HEK293 (cell line): Measurements from ENCODE around the gene RAP1GAP.

Experiments used
- CTCF ChIP-seq: fragments of 450-650 bp; formaldehyde crosslinking; IDR thresholded peaks from 2 replicates; pipeline ENCODE4 v1.5.1; 2016; ENCODE audit warnings: missing biosample characterization, missing genetic modification characterization
- IKZF3 ChIP-seq: fragments of 450-650 bp; IDR thresholded peaks from 2 replicates; pipeline ENCODE4 v1.5.0; 2018; ENCODE audit warnings: missing biosample characterization, mild to moderate bottlenecking, missing genetic modification characterization, moderate library complexity
- KLF1 ChIP-seq: fragments of 450-650 bp; formaldehyde crosslinking; IDR thresholded peaks from 2 replicates; pipeline ENCODE4 v1.5.1; 2016; ENCODE audit warnings: missing biosample characterization, missing genetic modification characterization
- KLF8 ChIP-seq: fragments of 450-650 bp; formaldehyde crosslinking; IDR thresholded peaks from 2 replicates; pipeline ENCODE4 v1.5.1; 2016; ENCODE audit warnings: missing biosample characterization, missing genetic modification characterization
- SP3 ChIP-seq: fragments of 450-650 bp; formaldehyde crosslinking; IDR thresholded peaks from 2 replicates; pipeline ENCODE4 v1.5.1; 2016; ENCODE audit warnings: missing biosample characterization, missing genetic modification characterization
- ZBTB1 ChIP-seq: fragments of 450-650 bp; formaldehyde crosslinking; IDR thresholded peaks from 2 replicates; pipeline ENCODE4 v1.5.1; 2016; ENCODE audit warnings: missing biosample characterization, missing genetic modification characterization
- ZBTB21 ChIP-seq: fragments of 450-650 bp; formaldehyde crosslinking; IDR thresholded peaks from 2 replicates; pipeline ENCODE4 v1.5.1; 2017; ENCODE audit warnings: missing biosample characterization, missing genetic modification characterization
- ZBTB7A ChIP-seq: fragments of 450-650 bp; formaldehyde crosslinking; IDR thresholded peaks from 2 replicates; pipeline ENCODE4 v1.5.1; 2016; ENCODE audit warnings: low read depth, missing biosample characterization, missing genetic modification characterization
- ZFP3 ChIP-seq: fragments of 450-650 bp; formaldehyde crosslinking; IDR thresholded peaks from 2 replicates; pipeline ENCODE4 v1.5.1; 2016; ENCODE audit warnings: low read depth, missing biosample characterization, missing genetic modification characterization
- ZIC2 ChIP-seq: fragments of 450-650 bp; formaldehyde crosslinking; IDR thresholded peaks from 2 replicates; pipeline ENCODE4 v1.5.1; 2016; ENCODE audit warnings: missing biosample characterization, missing genetic modification characterization
- ZNF16 ChIP-seq: fragments of 450-650 bp; formaldehyde crosslinking; IDR thresholded peaks from 2 replicates; pipeline ENCODE4 v1.5.1; 2016; ENCODE audit warnings: low read depth, missing biosample characterization, missing genetic modification characterization
- ZNF184 ChIP-seq: fragments of 450-650 bp; IDR thresholded peaks from 2 replicates; pipeline ENCODE4 v1.5.1; 2018; ENCODE audit warnings: missing biosample characterization, mild to moderate bottlenecking, missing genetic modification characterization
- ZNF223 ChIP-seq: fragments of 450-650 bp; formaldehyde crosslinking; IDR thresholded peaks from 2 replicates; pipeline ENCODE4 v1.5.1; 2016; ENCODE audit warnings: missing biosample characterization, missing genetic modification characterization
- ZNF324 ChIP-seq: fragments of 450-650 bp; formaldehyde crosslinking; IDR thresholded peaks from 2 replicates; pipeline ENCODE4 v1.5.1; 2016; ENCODE audit warnings: missing biosample characterization, missing genetic modification characterization
- ZNF341 ChIP-seq: fragments of 450-650 bp; formaldehyde crosslinking; IDR thresholded peaks from 2 replicates; pipeline ENCODE4; 2016; ENCODE audit warnings: low read depth, missing biosample characterization, missing genetic modification characterization
- ZNF394 ChIP-seq: fragments of 450-650 bp; formaldehyde crosslinking; IDR thresholded peaks from 2 replicates; pipeline ENCODE4 v1.5.1; 2016; ENCODE audit warnings: missing biosample characterization, missing genetic modification characterization, mild to moderate bottlenecking, moderate library complexity, borderline replicate concordance
- ZNF423 ChIP-seq: fragments of 450-650 bp; formaldehyde crosslinking; IDR thresholded peaks from 2 replicates; pipeline ENCODE4 v1.5.1; 2016; ENCODE audit warnings: missing biosample characterization, missing genetic modification characterization
- ZNF560 ChIP-seq: fragments of 450-650 bp; formaldehyde crosslinking; IDR thresholded peaks from 2 replicates; pipeline ENCODE4 v1.5.1; 2017; ENCODE audit warnings: missing biosample characterization, missing genetic modification characterization, borderline replicate concordance
- ZNF561 ChIP-seq: fragments of 450-650 bp; IDR thresholded peaks from 2 replicates; pipeline ENCODE4 v1.5.1; 2018; ENCODE audit warnings: missing biosample characterization, missing genetic modification characterization, borderline replicate concordance
- ZNF571 ChIP-seq: fragments of 450-650 bp; formaldehyde crosslinking; IDR thresholded peaks from 2 replicates; pipeline ENCODE4 v1.5.0; 2017; ENCODE audit warnings: missing biosample characterization, missing genetic modification characterization
- ZNF624 ChIP-seq: fragments of 450-650 bp; formaldehyde crosslinking; IDR thresholded peaks from 2 replicates; pipeline ENCODE4 v1.5.1; 2017; ENCODE audit warnings: missing biosample characterization, missing genetic modification characterization
- ZNF654 ChIP-seq: fragments of 450-650 bp; formaldehyde crosslinking; IDR thresholded peaks from 2 replicates; pipeline ENCODE4 v1.5.1; 2016; ENCODE audit warnings: low read depth, missing biosample characterization, missing genetic modification characterization
- ZNF660 ChIP-seq: fragments of 450-650 bp; IDR thresholded peaks from 2 replicates; pipeline ENCODE4 v1.5.1; 2018; ENCODE audit warnings: missing biosample characterization, mild to moderate bottlenecking, missing genetic modification characterization
- ZNF664 ChIP-seq: fragments of 450-650 bp; formaldehyde crosslinking; IDR thresholded peaks from 2 replicates; pipeline ENCODE4 v1.5.1; 2016; ENCODE audit warnings: missing biosample characterization, missing genetic modification characterization
- ZNF692 ChIP-seq: fragments of 450-650 bp; formaldehyde crosslinking; IDR thresholded peaks from 2 replicates; pipeline ENCODE4 v1.5.1; 2016; ENCODE audit warnings: missing biosample characterization, missing genetic modification characterization
- ZSCAN30 ChIP-seq: fragments of 450-650 bp; IDR thresholded peaks from 2 replicates; pipeline ENCODE4 v1.5.1; 2018; ENCODE audit warnings: missing biosample characterization, mild to moderate bottlenecking, missing genetic modification characterization, moderate library complexity
- TF ChIP-seq, protein P1 (sequence below): fragments of 450-650 bp; formaldehyde crosslinking; IDR thresholded peaks from 2 replicates; pipeline ENCODE4 v1.5.1; 2016; ENCODE audit warnings: missing biosample characterization, missing genetic modification characterization
- TF ChIP-seq, protein P2 (sequence below): fragments of 450-650 bp; formaldehyde crosslinking; IDR thresholded peaks from 2 replicates; pipeline ENCODE4 v1.5.1; 2016; ENCODE audit warnings: missing biosample characterization, missing genetic modification characterization
- TF ChIP-seq, protein P3 (sequence below): fragments of 450-650 bp; IDR thresholded peaks from 2 replicates; pipeline ENCODE4 v1.5.1; 2018; ENCODE audit warnings: missing biosample characterization, missing genetic modification characterization
- TF ChIP-seq, protein P4 (sequence below): fragments of 450-650 bp; formaldehyde crosslinking; optimal IDR thresholded peaks from 2 replicates; pipeline ENCODE3; 2016; ENCODE audit warnings: missing biosample characterization, mild to moderate bottlenecking, missing genetic modification characterization
- TF ChIP-seq, protein P5 (sequence below): fragments of 450-650 bp; formaldehyde crosslinking; IDR thresholded peaks from 2 replicates; pipeline ENCODE4 v1.5.1; 2017; ENCODE audit warnings: missing biosample characterization, missing genetic modification characterization

Gene RAP1GAP

DNA sequence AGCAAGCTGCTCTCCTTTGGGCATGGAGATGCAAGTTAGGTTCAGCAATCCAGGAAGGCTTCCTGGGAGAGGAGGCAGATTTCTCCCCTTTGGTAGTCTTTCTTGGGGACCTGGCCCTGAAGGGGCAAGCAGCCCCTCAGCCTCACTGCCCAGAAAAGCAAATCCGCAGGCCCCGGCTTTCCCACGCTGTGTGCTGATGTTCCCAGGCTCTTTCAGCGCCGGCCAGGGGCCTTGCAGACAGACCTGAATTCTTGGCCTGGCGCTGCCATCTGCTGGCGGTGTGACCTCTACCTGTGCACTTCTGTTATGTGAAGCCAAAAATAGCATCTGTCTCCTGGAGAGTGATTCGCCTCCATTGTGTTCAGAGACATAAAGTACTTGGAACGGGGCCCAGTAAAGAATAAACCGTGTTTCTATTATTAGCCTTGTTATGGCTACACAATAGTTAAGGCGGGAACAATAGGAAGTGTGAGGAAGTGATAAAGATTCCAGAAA, 95.1 kb downstream of the RAP1GAP start (continued):
- no peak for TF ChIP-seq ZNF664 (tag by site-specific recombination)
- no peak for TF ChIP-seq ZNF692 (tag by site-specific recombination)
- TF ChIP-seq ZNF660: no peak
- no peak for TF ChIP-seq ZBTB1
- no peak for TF ChIP-seq ZIC2 (tag by site-specific recombination)
- no peak for TF ChIP-seq ZNF16 (tag by site-specific recombination)
- no peak for TF ChIP-seq ZNF571 (tag by site-specific recombination)
- TF ChIP-seq SP3: no peak
- no peak for TF ChIP-seq KLF1 (tag by site-specific recombination)
- TF ChIP-seq, protein P1, sequence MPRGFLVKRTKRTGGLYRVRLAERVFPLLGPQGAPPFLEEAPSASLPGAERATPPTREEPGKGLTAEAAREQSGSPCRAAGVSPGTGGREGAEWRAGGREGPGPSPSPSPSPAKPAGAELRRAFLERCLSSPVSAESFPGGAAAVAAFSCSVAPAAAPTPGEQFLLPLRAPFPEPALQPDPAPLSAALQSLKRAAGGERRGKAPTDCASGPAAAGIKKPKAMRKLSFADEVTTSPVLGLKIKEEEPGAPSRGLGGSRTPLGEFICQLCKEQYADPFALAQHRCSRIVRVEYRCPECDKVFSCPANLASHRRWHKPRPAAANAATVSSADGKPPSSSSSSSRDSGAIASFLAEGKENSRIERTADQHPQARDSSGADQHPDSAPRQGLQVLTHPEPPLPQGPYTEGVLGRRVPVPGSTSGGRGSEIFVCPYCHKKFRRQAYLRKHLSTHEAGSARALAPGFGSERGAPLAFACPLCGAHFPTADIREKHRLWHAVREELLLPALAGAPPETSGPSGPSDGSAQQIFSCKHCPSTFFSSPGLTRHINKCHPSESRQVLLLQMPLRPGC (tag by site-specific recombination): no peak
- no peak for TF ChIP-seq ZNF394 (tag by site-specific recombination)
- TF ChIP-seq ZNF341 (tag by site-specific recombination): no peak
- peak; percentile 85 for TF ChIP-seq ZSCAN30
- TF ChIP-seq, protein P2, sequence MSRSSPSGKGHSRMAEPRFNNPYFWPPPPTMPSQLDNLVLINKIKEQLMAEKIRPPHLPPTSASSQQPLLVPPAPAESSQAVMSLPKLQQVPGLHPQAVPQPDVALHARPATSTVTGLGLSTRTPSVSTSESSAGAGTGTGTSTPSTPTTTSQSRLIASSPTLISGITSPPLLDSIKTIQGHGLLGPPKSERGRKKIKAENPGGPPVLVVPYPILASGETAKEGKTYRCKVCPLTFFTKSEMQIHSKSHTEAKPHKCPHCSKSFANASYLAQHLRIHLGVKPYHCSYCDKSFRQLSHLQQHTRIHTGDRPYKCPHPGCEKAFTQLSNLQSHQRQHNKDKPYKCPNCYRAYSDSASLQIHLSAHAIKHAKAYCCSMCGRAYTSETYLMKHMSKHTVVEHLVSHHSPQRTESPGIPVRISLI (tag by site-specific recombination): no peak
- TF ChIP-seq, protein P3, sequence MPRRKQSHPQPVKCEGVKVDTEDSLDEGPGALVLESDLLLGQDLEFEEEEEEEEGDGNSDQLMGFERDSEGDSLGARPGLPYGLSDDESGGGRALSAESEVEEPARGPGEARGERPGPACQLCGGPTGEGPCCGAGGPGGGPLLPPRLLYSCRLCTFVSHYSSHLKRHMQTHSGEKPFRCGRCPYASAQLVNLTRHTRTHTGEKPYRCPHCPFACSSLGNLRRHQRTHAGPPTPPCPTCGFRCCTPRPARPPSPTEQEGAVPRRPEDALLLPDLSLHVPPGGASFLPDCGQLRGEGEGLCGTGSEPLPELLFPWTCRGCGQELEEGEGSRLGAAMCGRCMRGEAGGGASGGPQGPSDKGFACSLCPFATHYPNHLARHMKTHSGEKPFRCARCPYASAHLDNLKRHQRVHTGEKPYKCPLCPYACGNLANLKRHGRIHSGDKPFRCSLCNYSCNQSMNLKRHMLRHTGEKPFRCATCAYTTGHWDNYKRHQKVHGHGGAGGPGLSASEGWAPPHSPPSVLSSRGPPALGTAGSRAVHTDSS (tag by site-specific recombination): no peak
- peak; percentile 78 for TF ChIP-seq ZNF654 (tag by site-specific recombination)
- TF ChIP-seq ZFP3: no peak
- TF ChIP-seq ZNF560 (tag by site-specific recombination): no peak
- 0 out of 2 replicates have a peak, but pooled peaks have one; percentile 26 for TF ChIP-seq KLF8
- TF ChIP-seq ZBTB7A (tag by site-specific recombination): no peak
- TF ChIP-seq CTCF (tag by site-specific recombination): peak; percentile 60
- no peak for TF ChIP-seq ZNF223 (tag by site-specific recombination)
- TF ChIP-seq IKZF3 (tag by site-specific recombination): no peak
- peak; percentile 57; the same call in 1 of the 2 replicates for TF ChIP-seq ZNF561 (tag by site-specific recombination)
- TF ChIP-seq, protein P4, sequence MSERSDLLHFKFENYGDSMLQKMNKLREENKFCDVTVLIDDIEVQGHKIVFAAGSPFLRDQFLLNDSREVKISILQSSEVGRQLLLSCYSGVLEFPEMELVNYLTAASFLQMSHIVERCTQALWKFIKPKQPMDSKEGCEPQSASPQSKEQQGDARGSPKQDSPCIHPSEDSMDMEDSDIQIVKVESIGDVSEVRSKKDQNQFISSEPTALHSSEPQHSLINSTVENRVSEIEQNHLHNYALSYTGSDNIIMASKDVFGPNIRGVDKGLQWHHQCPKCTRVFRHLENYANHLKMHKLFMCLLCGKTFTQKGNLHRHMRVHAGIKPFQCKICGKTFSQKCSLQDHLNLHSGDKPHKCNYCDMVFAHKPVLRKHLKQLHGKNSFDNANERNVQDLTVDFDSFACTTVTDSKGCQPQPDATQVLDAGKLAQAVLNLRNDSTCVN: no peak
- TF ChIP-seq ZNF184: no peak
- no peak for TF ChIP-seq ZNF423 (tag by site-specific recombination)
- TF ChIP-seq ZBTB21 (tag by site-specific recombination): no peak
- no peak for TF ChIP-seq ZNF624
- TF ChIP-seq, protein P5, sequence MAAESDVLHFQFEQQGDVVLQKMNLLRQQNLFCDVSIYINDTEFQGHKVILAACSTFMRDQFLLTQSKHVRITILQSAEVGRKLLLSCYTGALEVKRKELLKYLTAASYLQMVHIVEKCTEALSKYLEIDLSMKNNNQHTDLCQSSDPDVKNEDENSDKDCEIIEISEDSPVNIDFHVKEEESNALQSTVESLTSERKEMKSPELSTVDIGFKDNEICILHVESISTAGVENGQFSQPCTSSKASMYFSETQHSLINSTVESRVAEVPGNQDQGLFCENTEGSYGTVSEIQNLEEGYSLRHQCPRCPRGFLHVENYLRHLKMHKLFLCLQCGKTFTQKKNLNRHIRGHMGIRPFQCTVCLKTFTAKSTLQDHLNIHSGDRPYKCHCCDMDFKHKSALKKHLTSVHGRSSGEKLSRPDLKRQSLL: no peak
- TF ChIP-seq ZNF324 (tag by site-specific recombination): no peak
